ENCODE results near the gene YAE1. TPM values are rescaled to one million over a fixed set of nuclear protein-coding genes. Genes with fewer than 3 reads are reported as not detected.
A peak's percentile ranks its signal among the peaks of the same experiment; 100 is the strongest.

The YAE1 gene
- total RNA-seq, 1 experiment from 2014 or later: 23.1 TPM

GRCh38 chr7:39557911-39558310 is 8.3 kb upstream of the YAE1 start:
- DNase-seq: no peak
- no peaks in the 10 kb centered on the region for H3K9me2 ChIP-seq (ENCODE audit: insufficient read depth)
- TF ChIP-seq EZH2 (IDR thresholded peaks at IDR 0.05; ENCODE audit: low read depth): no peak
- no peaks in the 10 kb centered on the region for H3K36me3 ChIP-seq (ENCODE audit: low read depth)
- ChIA-PET POLR2A (ENCODE audit: unreplicated experiment) (no interaction called here), CTCF (no interaction called here)
- no peaks in the 10 kb centered on the region for H3F3A ChIP-seq (ENCODE audit: insufficient read depth, low read depth)
- H3K4me1 ChIP-seq (replicated peaks; ENCODE audit: insufficient read depth): no peaks in the 10 kb centered on the region
- H3K9me3 ChIP-seq (ENCODE audit: insufficient read depth, low read depth): no peaks in the 10 kb centered on the region
- no peaks in the 10 kb centered on the region for H3K79me2 ChIP-seq (ENCODE audit: low read depth)
- H3K27ac ChIP-seq: no peak overlapping the region
- no peak overlapping the region for H3K4me3 ChIP-seq
- no TSS peak for BruUV-seq (replicated peaks)
- no peaks in the 10 kb centered on the region for H4K20me1 ChIP-seq (ENCODE audit: insufficient read depth)
- peaks cover 43% of the 10 kb centered on the region for H3K27me3 ChIP-seq (ENCODE audit: insufficient read depth, low read depth)
- no peak overlapping the region for H2AFZ ChIP-seq
- H3K4me2 ChIP-seq: no peak overlapping the region
- intact Hi-C loops (cut with micrococcal nuclease; ENCODE audit: unreplicated experiment): no loop called here

GRCh38 chr7:39560408-39560807 is 5.8 kb upstream of the YAE1 start:
- Histone ChIP-seq H3K9me2 (ENCODE audit: insufficient read depth) (no peaks in the 10 kb centered on the region), H3K4me3 (no peak overlapping the region), H3K27me3 (ENCODE audit: insufficient read depth, low read depth) (peaks cover 26% of the 10 kb centered on the region), H3F3A (ENCODE audit: insufficient read depth, low read depth) (no peaks in the 10 kb centered on the region), H3K4me1 (replicated peaks; ENCODE audit: insufficient read depth) (peaks cover 7% of the 10 kb centered on the region; the same call in 1 of the 2 replicates), H4K20me1 (ENCODE audit: insufficient read depth) (no peaks in the 10 kb centered on the region), H3K36me3 (ENCODE audit: low read depth) (no peaks in the 10 kb centered on the region), H3K27ac (no peak overlapping the region), H3K79me2 (ENCODE audit: low read depth) (no peaks in the 10 kb centered on the region), H3K4me2 (no peak overlapping the region), H2AFZ (no peak overlapping the region), H3K9me3 (ENCODE audit: insufficient read depth, low read depth) (no peaks in the 10 kb centered on the region)
- intact Hi-C loops (cut with micrococcal nuclease; ENCODE audit: unreplicated experiment): no loop called here
- ChIA-PET CTCF (no interaction called here), POLR2A (ENCODE audit: unreplicated experiment) (no interaction called here)
- BruUV-seq (replicated peaks): no TSS peak
- no peak for DNase-seq
- no peak for TF ChIP-seq CTCF (conservative IDR thresholded peaks at IDR 0.05)
- no peak for TF ChIP-seq EZH2 (IDR thresholded peaks at IDR 0.05; ENCODE audit: low read depth)

- no peak overlapping the region for H3K4me3 ChIP-seq
- intact Hi-C loops (cut with micrococcal nuclease; ENCODE audit: unreplicated experiment): no loop called here
- peaks cover 23% of the 10 kb centered on the region for H3K27me3 ChIP-seq (ENCODE audit: insufficient read depth, low read depth)
- no peak overlapping the region for H2AFZ ChIP-seq
- H3K4me1 ChIP-seq (replicated peaks; ENCODE audit: insufficient read depth): peaks cover 8% of the 10 kb centered on the region; the same call in 1 of the 2 replicates
- TF ChIP-seq CTCF (conservative IDR thresholded peaks at IDR 0.05) (no peak), EZH2 (IDR thresholded peaks at IDR 0.05; ENCODE audit: low read depth) (no peak)
- no peaks in the 10 kb centered on the region for H3K9me3 ChIP-seq (ENCODE audit: insufficient read depth, low read depth)
- BruUV-seq (replicated peaks): no TSS peak
- H3K79me2 ChIP-seq (ENCODE audit: low read depth): no peaks in the 10 kb centered on the region
- no peak overlapping the region for H3K27ac ChIP-seq
- POLR2A ChIA-PET (ENCODE audit: unreplicated experiment): no interaction called here
- DNase-seq: no peak
- H3F3A ChIP-seq (ENCODE audit: insufficient read depth, low read depth): 0 out of 2 replicates have a peak, but pooled peaks cover 5% of the 10 kb centered on the region
- no peak overlapping the region for H3K4me2 ChIP-seq
- no peaks in the 10 kb centered on the region for H4K20me1 ChIP-seq (ENCODE audit: insufficient read depth)
- no peaks in the 10 kb centered on the region for H3K9me2 ChIP-seq (ENCODE audit: insufficient read depth)
- H3K36me3 ChIP-seq (ENCODE audit: low read depth): no peaks in the 10 kb centered on the region
- CTCF ChIA-PET: no interaction called here
Measured at GRCh38 chr7:39560997-39561396, 5.2 kb upstream of the YAE1 start.

- H4K20me1 ChIP-seq (ENCODE audit: insufficient read depth): no peaks in the 10 kb centered on the region
- no TSS peak for BruUV-seq (replicated peaks)
- TF ChIP-seq EZH2 (IDR thresholded peaks at IDR 0.05; ENCODE audit: low read depth) (no peak), CTCF (conservative IDR thresholded peaks at IDR 0.05) (no peak)
- H3K9me3 ChIP-seq (ENCODE audit: insufficient read depth, low read depth): no peaks in the 10 kb centered on the region
- peaks cover 26% of the 10 kb centered on the region for H3K79me2 ChIP-seq (ENCODE audit: low read depth)
- ChIA-PET POLR2A (ENCODE audit: unreplicated experiment) (no interaction called here), CTCF (no interaction called here)
- no peaks in the 10 kb centered on the region for H3K27me3 ChIP-seq (ENCODE audit: insufficient read depth, low read depth)
- intact Hi-C loops (cut with micrococcal nuclease; ENCODE audit: unreplicated experiment): no loop called here
- peak overlapping the region; percentile 90 for H3K4me3 ChIP-seq
- H3K9me2 ChIP-seq (ENCODE audit: insufficient read depth): no peaks in the 10 kb centered on the region
- peak overlapping the region; percentile 74 for H3K4me2 ChIP-seq
- peak overlapping the region; percentile 96 for H2AFZ ChIP-seq
- DNase-seq: peak in 1 of 2 experiments; percentile 69
- H3F3A ChIP-seq (ENCODE audit: insufficient read depth, low read depth): peaks cover 6% of the 10 kb centered on the region; the same call in 1 of the 2 replicates
- H3K36me3 ChIP-seq (ENCODE audit: low read depth): 0 out of 2 replicates have a peak, but pooled peaks cover 4% of the 10 kb centered on the region
- H3K4me1 ChIP-seq (replicated peaks; ENCODE audit: insufficient read depth): peaks cover 18% of the 10 kb centered on the region
- H3K27ac ChIP-seq: peak overlapping the region; percentile 20
Measured at GRCh38 chr7:39565538-39565937, 666 bp upstream of the YAE1 start.

Measured in PC-9 (cell line).